Measurements from ENCODE around the gene POU2F1.

The POU2F1 gene

GRCh38 chr1:167469280-167469965, 248.7 kb downstream of the POU2F1 start:
- DNase-seq (ENCODE audit: low read depth): no peak

GRCh38 chr1:167471568-167471967, 250.9 kb downstream of the POU2F1 start:
- DNase-seq (ENCODE audit: low read depth): no peak

DNA sequence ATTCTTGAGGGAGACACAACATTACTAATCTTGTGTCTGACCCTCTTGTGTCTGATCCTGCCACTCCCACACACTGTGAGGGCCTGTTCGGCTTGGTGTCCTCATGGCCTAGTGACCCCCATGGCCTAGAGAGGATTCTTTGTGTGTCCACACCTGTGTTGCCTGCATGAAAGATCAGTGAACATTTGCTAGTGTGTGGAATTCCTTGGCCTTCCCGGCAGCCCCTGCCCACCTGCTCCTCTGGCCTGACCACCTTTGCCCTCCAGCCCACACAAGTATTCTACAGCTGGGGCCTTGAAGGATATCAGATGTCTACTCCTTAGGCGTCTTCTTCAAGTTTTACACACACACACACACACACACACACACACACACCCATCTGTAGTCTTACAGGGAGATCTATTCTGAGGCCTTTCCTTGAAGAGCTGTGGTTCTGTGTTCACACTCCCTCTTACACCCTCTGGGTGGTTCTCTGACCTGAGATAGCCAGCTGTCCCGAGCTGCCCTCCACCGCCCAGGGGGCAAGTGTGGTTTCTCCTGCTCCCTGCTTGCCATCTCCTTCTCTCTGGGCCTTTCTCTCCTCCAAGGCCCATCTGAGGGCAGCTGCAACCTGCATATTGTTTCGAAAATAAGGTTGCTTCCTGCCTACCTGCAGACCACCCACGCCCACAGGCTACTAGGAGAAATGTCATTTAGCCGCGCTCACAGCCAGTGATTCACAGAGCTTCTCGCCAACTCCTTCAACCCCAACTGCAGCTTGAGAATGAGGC, 252.3 kb downstream of the POU2F1 start:
- DNase-seq (ENCODE audit: low read depth): no peak

DNA sequence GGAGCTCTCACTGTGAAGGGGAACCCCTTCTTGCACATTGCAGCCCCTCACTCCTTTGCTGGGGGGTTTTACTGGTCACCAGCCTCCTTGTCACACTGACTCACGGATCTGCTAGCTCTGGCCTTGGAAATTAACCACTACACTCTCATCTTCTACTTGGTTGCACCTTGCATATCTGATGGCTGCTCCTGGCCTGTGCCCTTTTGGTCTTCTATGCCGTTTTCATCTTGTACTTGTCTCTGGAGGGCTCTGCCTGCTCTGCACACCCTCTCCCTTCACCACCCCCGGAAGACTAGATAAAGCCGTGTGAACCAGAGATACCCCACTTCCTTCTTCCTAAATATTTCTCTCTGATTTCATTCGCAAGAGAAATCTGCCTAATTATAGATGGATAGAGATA, 253.1 kb downstream of the POU2F1 start:
- DNase-seq (ENCODE audit: low read depth): no peak

GRCh38 chr1:167474191-167474641, 253.5 kb downstream of the POU2F1 start:
- no peak for DNase-seq (ENCODE audit: low read depth)

- no peak for DNase-seq (ENCODE audit: low read depth)
Observed at GRCh38 chr1:167476061-167476460, 255.4 kb downstream of the POU2F1 start.

Measured in stimulated activated CD8-positive, alpha-beta memory T cell treated with anti-CD3 and anti-CD28 coated beads, Interleukin-7, amount 100 ng/mL, for 24 hours (primary cell).